DND-41 (cell line): ENCODE results near the gene C4orf46.

ENCODE experiments used
- CTCF ChIP-seq: IDR thresholded peaks from 2 replicates; pipeline ENCODE4 v1.5.1; 2012; ENCODE audit warnings: borderline replicate concordance, low read length, moderate library complexity, mild to moderate bottlenecking; ENCODE audit not compliant: poor library complexity, severe bottlenecking; ENCODE audit errors: extremely low read depth
- EZH2 ChIP-seq: IDR thresholded peaks from 3 replicates; pipeline ENCODE4 v1.6.1; 2012; ENCODE audit warnings: borderline replicate concordance, low read depth, mild to moderate bottlenecking, moderate library complexity, low read length, inconsistent platforms; ENCODE audit not compliant: severe bottlenecking

DNA sequence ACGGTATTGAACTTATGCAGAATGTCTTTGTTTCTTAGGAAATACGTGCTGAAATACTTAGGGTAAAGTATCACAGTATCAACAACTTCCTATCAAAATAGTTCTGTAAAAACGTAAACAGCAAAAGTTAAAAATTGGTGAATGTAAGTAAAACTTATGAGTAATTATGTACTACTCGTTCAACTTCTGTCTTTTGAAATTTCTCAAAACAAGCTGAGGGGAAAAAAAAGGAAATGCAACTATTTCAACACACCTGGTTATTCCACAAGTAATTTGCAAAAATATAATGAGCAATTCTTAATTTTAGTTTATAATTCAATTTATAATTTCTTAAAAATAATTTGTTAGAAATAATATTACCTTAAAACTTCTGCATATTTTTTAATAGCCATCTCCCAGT, 43.2 kb upstream of the C4orf46 start:
- TF ChIP-seq EZH2 (no peak), CTCF (no peak)
